ENCODE results near the gene MED27. TPM values are rescaled to one million over a fixed set of nuclear protein-coding genes. Genes with fewer than 3 reads are reported as not detected.

MED27 gene
- total and polyA plus RNA-seq, 2 of the 13 experiments (the other 11 are each of a cell fraction or from before 2014, with no cell fraction given) = 16.9 to 19.0 TPM

DNA sequence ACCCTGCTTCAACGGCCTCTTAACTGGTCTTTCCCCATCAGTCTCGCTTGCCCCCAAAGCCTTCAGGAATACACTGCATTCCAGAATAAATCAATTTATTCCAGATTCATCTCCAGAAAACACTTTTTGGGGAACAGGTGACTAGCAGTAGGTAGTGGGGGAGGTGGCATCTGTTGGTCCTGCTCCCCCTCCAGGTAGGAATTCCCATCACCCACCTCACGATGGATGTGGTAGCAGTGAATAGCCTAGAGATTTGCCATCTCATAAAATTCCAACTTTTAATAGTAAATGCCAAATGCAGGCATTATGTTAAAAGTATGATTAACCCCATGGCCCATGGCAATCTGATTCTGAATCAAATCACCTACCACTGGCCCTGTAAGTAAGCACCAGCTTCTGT is 142.7 kb downstream of the MED27 start:
- ChIA-PET CTCF (ENCODE audit: low intra/inter-chr PET ratio, low total read pairs) (no interaction called here), POLR2A (no interaction called here)
- Histone ChIP-seq H3K36me3 (replicated peaks in 1 of 2; ENCODE audit: control insufficient read depth in 1 of 2, insufficient read depth in 2 of 2, low read length in 2 of 2) (peaks cover 0 to 3% of the 10 kb centered on the region in 2 experiments; a peak in 2 of 5 replicates), H3K27ac (ENCODE audit: extremely low read length, insufficient read depth, low read length) (no peak overlapping the region), H3K9ac (ENCODE audit: insufficient read depth, low read depth, low read length) (no peak overlapping the region), H3K79me2 (ENCODE audit: insufficient read depth, low read length) (no peaks in the 10 kb centered on the region), H3K9me3 (ENCODE audit: low read length) (no peaks in the 10 kb centered on the region), H3K4me1 (ENCODE audit: insufficient read depth, low read length) (no peaks in the 10 kb centered on the region), H3K4me3 (replicated peaks in 1 of 3; ENCODE audit: insufficient read depth in 1 of 3, low read depth in 2 of 3, low read length in 3 of 3) (no peak overlapping the region), H4K20me1 (ENCODE audit: insufficient read depth, low read length) (no peaks in the 10 kb centered on the region), H3K4me2 (ENCODE audit: low read depth, low read length) (no peak overlapping the region), H2AFZ (ENCODE audit: low read length) (no peak overlapping the region), H3K27me3 (ENCODE audit: control insufficient read depth in 1 of 2, insufficient read depth in 2 of 2, low read length in 2 of 2) (no peaks in the 10 kb centered on the region)
- no peak for ATAC-seq
- no peak for DNase-seq (ENCODE audit: low spot score)
- BruUV-seq (replicated peaks) = no TSS peak
- intact Hi-C loops (cut with micrococcal nuclease; ENCODE audit: unreplicated experiment) (no loop called here), in situ Hi-C loops (cut with HindIII; ENCODE audit: extremely low pct_ligation_motif_present, low pct_unique_long_range_greater_than_20kb) (no loop called here)
- TF ChIP-seq ZSCAN12 (CRISPR knock-in tag; IDR thresholded peaks at IDR 0.05) (no peak), TEAD3 (CRISPR knock-in tag; optimal IDR thresholded peaks at IDR 0.05; ENCODE audit: borderline replicate concordance) (peak; percentile 29)
- WGBS (ENCODE audit: low lambda C conversion rate) = 100% methylated on average over 3 of the region's 3 CpGs
- FAIRE-seq = no peak

DNA sequence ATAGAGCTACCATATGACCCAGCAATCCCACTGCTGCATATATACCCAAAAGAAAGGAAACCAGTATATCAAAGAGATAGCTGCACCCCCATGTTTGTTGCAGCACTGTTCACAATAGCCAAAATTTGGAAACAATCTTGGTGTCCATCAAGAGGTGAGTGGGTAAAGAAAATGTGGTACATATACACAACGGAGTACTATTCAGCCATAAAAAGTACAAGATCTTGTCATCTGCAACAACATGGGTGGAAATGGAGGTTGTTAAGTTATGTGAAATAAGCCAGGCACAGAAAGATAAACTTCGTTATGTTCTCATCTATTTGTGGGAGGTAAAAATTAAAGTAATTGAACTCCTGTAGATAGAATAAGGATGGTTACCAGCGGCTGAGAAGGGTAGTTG is 145.0 kb downstream of the MED27 start:
- intact Hi-C loops (cut with micrococcal nuclease; ENCODE audit: unreplicated experiment) (no loop called here), in situ Hi-C loops (cut with HindIII; ENCODE audit: extremely low pct_ligation_motif_present, low pct_unique_long_range_greater_than_20kb) (no loop called here)
- H4K20me1 ChIP-seq (ENCODE audit: insufficient read depth, low read length) = no peaks in the 10 kb centered on the region
- H2AFZ ChIP-seq (ENCODE audit: low read length) = no peak overlapping the region
- ChIA-PET CTCF (ENCODE audit: low intra/inter-chr PET ratio, low total read pairs) (no interaction called here), POLR2A (no interaction called here)
- no peaks in the 10 kb centered on the region for H3K79me2 ChIP-seq (ENCODE audit: insufficient read depth, low read length)
- no peak for FAIRE-seq
- DNase-seq (ENCODE audit: low spot score) = no peak
- H3K9ac ChIP-seq (ENCODE audit: insufficient read depth, low read depth, low read length) = no peak overlapping the region
- WGBS (ENCODE audit: low lambda C conversion rate) = 90% methylated on average over 3 of the region's 3 CpGs
- no TSS peak for BruUV-seq (replicated peaks)
- no peaks in the 10 kb centered on the region for H3K27me3 ChIP-seq (ENCODE audit: control insufficient read depth in 1 of 2, insufficient read depth in 2 of 2, low read length in 2 of 2)
- no peaks in the 10 kb centered on the region for H3K9me3 ChIP-seq (ENCODE audit: low read length)
- no peak for ATAC-seq
- no peak overlapping the region for H3K27ac ChIP-seq (ENCODE audit: extremely low read length, insufficient read depth, low read length)
- peaks cover 0 to 3% of the 10 kb centered on the region in 2 experiments; a peak in 2 of 5 replicates for H3K36me3 ChIP-seq (replicated peaks in 1 of 2; ENCODE audit: control insufficient read depth in 1 of 2, insufficient read depth in 2 of 2, low read length in 2 of 2)
- no peak overlapping the region for H3K4me3 ChIP-seq (replicated peaks in 1 of 3; ENCODE audit: insufficient read depth in 1 of 3, low read depth in 2 of 3, low read length in 3 of 3)
- no peaks in the 10 kb centered on the region for H3K4me1 ChIP-seq (ENCODE audit: insufficient read depth, low read length)
- no peak overlapping the region for H3K4me2 ChIP-seq (ENCODE audit: low read depth, low read length)
- TF ChIP-seq MED8 (CRISPR knock-in tag; IDR thresholded peaks at IDR 0.05; ENCODE audit: insufficient replicate concordance) (no peak), HES4 (CRISPR knock-in tag; IDR thresholded peaks at IDR 0.05; ENCODE audit: borderline replicate concordance) (no peak), ZBTB4 (CRISPR knock-in tag; IDR thresholded peaks at IDR 0.05; ENCODE audit: borderline replicate concordance) (no peak), RCOR2 (CRISPR knock-in tag; IDR thresholded peaks at IDR 0.05) (no peak), ZNF574 (CRISPR knock-in tag; IDR thresholded peaks at IDR 0.05) (no peak), IRF1 (CRISPR knock-in tag; IDR thresholded peaks at IDR 0.05; ENCODE audit: low read depth) (no peak), ZNF510 (CRISPR knock-in tag; IDR thresholded peaks at IDR 0.05; ENCODE audit: low read depth) (no peak), NR2C2 (CRISPR knock-in tag; IDR thresholded peaks at IDR 0.05; ENCODE audit: borderline replicate concordance) (no peak)
- TF ChIP-seq, protein P1, sequence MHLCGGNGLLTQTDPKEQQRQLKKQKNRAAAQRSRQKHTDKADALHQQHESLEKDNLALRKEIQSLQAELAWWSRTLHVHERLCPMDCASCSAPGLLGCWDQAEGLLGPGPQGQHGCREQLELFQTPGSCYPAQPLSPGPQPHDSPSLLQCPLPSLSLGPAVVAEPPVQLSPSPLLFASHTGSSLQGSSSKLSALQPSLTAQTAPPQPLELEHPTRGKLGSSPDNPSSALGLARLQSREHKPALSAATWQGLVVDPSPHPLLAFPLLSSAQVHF (CRISPR knock-in tag; IDR thresholded peaks at IDR 0.05) = no peak
